ENCODE data around the gene MRPL3. TPM values are rescaled to one million over a fixed set of nuclear protein-coding genes. Genes with fewer than 3 reads are reported as not detected.
"Not testable (repeated sequence)": the region's sequence is repeated elsewhere in the genome, so short reads cannot be mapped to it uniquely, and the experiment has no call there.

Gene MRPL3
- total RNA-seq, 4 donors from 2014 or later, result 82.9 to 92.5 (median 88.6) TPM

DNA sequence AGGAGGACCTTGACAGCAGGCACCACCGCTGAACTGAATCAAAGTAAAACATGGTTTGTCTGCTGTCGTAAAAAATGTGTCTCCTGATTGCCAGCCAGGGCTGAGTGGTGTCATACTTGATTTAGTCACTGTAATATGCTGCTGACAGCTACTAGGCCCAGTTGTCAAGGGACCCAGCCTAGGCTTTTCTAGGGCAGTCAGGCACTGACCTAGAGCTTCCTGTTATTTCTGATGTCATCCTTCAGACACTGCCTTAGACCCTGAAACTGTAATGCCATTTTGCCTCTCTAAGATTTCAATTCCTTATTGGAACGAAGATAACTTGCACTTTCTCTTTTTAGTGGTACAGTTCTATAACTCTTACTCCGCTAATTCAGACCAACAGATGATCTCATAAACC, 2.6 kb upstream of the MRPL3 start:
- TF ChIP-seq, protein P1, sequence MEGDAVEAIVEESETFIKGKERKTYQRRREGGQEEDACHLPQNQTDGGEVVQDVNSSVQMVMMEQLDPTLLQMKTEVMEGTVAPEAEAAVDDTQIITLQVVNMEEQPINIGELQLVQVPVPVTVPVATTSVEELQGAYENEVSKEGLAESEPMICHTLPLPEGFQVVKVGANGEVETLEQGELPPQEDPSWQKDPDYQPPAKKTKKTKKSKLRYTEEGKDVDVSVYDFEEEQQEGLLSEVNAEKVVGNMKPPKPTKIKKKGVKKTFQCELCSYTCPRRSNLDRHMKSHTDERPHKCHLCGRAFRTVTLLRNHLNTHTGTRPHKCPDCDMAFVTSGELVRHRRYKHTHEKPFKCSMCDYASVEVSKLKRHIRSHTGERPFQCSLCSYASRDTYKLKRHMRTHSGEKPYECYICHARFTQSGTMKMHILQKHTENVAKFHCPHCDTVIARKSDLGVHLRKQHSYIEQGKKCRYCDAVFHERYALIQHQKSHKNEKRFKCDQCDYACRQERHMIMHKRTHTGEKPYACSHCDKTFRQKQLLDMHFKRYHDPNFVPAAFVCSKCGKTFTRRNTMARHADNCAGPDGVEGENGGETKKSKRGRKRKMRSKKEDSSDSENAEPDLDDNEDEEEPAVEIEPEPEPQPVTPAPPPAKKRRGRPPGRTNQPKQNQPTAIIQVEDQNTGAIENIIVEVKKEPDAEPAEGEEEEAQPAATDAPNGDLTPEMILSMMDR (IDR thresholded peaks at IDR 0.05), result no peak
- DNase-seq (ENCODE audit: low spot score) (no peak), ATAC-seq (ENCODE audit: low FRiP score) (no peak)

DNA sequence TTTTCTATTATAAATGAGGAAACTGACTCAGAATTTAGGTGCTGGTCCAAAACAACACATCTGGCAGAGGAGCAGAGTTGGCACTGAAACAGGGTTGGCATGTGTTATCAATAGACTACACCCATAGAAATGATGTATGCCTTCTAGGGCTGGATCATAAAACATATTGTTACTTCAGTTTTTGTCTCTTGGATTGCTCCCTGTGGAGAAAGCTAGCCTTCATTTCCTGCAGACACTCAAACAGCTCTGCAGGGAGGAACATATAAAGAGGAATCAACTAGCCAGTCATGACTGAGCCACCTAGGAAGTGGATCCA, 507 bp upstream of the MRPL3 start:
- no peak for DNase-seq (ENCODE audit: low spot score)
- no peak for ATAC-seq (ENCODE audit: low FRiP score)
- TF ChIP-seq, protein P1 (IDR thresholded peaks at IDR 0.05), result no peak

DNA sequence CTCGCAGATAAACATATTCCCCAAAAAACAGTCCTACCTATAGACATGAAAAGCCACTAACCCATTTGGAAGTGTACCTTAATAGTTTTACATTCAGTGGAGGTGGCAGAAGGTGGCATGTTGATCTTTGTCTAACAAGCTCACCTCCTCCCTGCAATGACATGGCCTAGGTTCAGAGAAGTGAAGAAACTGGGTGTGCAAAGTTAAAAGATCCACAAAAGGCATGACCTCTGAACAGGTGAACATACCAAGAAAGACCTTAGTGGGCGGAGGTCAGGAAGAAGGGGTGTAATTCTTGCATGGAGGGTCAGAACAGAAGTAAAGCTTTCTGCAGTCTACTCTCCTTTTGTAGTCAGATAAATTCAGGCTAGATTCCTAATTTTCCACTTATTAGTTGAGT, 822 bp downstream of the MRPL3 start:
- TF ChIP-seq, protein P1 (IDR thresholded peaks at IDR 0.05), result no peak
- ATAC-seq (ENCODE audit: low FRiP score), result no peak
- no peak for DNase-seq (ENCODE audit: low spot score)

DNA sequence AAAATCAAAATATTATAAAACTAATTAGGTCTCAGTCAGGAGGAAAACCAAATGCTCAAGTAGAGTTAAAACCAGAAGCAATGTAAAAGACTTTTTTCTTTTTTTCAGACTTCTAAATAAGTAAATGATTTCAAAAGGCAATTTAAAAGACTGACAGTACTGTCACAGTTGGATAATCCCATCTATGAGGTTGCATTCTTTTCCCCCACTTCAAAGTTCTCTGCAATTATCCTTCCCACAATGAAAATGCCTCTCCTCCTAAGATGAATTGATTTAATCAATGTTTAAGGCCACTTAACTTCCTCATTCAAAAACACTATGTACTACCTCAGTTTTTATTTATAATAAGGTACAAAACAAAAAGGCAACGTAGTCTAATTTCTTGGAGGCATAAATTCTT, 8.1 kb downstream of the MRPL3 start:
- DNase-seq (ENCODE audit: low spot score), result no peak
- ATAC-seq (ENCODE audit: low FRiP score), result no peak
- TF ChIP-seq, protein P1 (IDR thresholded peaks at IDR 0.05), result no peak

DNA sequence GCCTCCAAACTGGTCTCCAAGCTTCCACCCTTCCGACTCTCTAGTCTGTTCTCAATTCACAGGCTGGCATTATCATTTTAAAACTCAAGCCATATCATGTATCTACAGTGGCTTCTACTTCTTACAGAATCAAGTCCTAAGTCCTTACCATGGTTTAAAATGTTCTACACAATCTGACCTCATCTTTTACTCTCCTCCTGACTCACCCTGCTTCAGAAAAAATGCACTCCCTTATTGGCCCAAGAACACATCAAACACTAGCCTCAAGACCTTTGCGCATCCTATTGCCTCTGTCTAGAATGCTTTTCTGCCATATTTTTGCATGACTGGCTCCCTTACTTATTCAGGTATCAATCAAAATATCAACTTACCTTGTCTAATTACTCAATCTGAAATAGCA, 11.0 kb downstream of the MRPL3 start:
- ATAC-seq (ENCODE audit: low FRiP score), result no peak
- TF ChIP-seq, protein P1 (IDR thresholded peaks at IDR 0.05), result no peak
- DNase-seq (ENCODE audit: low spot score), result no peak

DNA sequence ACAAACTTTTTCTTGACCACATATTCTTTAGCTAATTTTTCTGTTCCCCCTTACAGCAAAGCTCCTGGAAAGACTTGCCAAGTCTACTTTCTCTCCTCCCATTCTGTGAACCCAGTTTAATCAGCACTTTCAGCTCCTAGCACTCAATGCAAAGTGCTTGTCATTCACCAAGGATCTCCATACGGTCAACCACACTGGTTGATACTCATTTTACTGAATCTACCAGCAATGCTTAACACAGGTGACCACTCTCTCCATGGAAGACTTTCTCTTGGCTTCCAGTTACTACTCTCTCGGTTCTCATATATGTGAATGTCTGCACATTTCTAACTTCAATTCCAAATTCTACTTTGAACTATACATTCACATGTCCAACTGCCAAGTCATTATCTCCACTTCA, 11.7 kb downstream of the MRPL3 start:
- TF ChIP-seq, protein P1 (IDR thresholded peaks at IDR 0.05), result no peak
- no peak for ATAC-seq (ENCODE audit: low FRiP score)
- no peak for DNase-seq (ENCODE audit: low spot score)

DNA sequence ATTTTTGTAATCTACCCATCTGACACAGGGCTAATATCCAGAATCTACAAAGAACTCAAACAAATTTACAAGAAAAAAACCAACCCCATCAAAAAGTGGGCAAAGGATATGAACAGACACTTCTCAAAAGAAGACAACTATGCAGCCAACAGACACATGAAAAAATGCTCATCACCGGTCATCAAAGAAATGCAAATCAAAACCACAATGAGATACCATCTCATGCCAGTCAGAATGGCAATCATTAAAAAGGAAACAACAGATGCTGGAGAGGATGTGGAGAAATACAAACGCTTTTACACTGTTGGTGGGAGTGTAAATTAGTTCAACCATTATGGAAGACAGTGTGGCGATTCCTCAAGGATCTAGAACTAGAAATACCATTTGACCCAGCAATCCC, 16.2 kb downstream of the MRPL3 start:
- not testable (repeated sequence) for DNase-seq (ENCODE audit: low spot score); ATAC-seq (ENCODE audit: low FRiP score)

DNA sequence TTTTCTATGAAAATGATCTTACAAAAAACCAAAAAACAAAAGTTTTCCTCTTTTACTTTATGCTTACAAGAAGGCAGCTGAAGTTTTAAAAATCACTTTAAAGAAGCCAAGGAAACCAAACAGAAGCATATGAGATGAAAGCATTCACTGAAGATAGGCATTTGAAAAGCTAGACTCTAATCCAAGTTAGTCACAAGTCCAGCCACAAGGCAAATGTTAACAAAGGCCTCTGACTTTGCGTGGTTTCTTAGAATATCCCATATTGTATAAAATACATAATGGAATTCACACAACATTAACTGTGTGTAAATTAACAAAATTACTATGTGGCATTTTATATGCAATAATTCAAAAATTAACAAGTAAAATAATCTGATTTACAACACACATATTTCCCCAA, 17.7 kb downstream of the MRPL3 start:
- ATAC-seq (ENCODE audit: low FRiP score), result no peak
- TF ChIP-seq, protein P1 (IDR thresholded peaks at IDR 0.05), result no peak
- no peak for DNase-seq (ENCODE audit: low spot score)
